Measurements from ENCODE around the gene TOMM40.
A peak's percentile ranks its signal among the peaks of the same experiment; 100 is the strongest.

Gene TOMM40

DNA sequence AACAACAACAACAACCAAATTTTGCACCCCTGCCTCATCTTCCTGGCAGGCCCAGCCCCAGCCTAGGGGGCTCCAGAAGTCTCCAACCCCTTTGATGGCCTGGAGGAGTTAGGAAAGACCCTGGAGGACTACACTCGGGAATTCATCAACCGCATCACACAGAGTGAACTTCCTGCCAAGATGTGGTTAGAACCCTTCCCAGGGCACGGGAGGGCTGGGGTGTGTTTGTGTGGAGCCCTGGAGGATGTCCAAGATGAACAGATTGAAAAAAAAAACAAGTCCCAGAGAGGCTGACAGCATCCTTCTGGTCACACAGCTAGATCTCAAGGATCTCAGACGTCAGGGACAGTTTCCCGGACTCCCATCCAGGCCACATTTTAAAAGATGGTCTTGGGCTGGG is 36.7 kb downstream of the TOMM40 start:
- DNase-seq (ENCODE audit: low read depth in 2 of 2) = no peak

DNA sequence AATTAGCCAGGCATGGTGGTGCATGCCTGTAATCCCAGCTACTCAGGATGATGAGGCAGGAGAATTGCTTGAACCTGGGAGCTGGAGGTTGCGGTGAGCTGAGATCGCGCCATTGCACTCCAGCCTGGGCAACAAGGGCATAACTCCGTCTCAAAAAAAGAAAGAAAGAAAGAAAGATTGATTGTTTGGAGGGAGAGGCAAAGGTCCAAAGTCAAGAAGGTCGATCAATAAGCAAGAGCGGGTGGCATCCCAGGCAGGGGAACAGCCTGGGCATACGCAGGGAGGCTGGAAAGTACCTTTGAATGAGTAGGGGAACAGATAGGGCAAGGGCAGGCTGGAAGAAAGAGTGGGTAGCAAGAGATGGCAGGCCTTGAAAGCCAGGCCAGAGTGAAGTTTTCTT is 39.0 kb downstream of the TOMM40 start:
- no peak for DNase-seq (ENCODE audit: low read depth in 2 of 2)

DNA sequence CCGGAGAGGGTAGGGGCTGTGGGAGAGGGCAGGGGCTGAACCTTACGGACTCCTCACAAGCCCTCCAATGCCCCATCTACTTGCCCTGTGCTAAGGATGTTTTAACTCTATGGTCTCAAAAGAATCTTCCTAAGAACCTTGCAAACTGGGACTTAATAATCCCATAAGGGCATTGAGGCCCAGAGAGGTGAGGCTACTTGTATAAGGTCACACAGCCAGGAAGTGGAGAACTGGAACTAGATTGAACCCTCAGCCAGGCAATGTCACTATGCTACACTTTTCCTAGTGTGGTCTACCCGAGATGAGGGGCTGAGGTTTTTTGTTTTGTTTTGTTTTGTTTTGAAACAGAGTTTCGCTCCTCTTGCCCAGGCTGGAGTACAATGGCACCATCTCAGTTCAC is 40.5 kb downstream of the TOMM40 start:
- no peak for DNase-seq (ENCODE audit: low read depth in 2 of 2)

DNA sequence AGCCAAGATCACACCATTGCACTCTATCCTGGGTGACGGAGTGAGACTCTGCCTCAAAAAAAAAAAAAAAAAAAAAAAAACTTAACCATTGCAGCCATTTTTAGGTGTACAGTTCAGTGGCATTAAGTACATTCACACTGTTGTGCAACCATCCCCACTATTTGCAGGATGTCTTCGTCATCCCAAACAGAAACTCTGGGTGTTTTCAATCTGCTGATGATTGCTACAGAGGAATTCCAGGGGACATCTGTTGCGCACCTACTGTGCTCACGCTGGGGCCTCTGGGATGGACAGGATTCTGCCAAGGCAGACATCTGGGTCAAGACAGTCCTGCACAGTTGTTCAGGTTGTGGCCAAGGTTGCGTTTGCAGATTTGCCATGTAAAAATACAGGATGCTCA is 48.6 kb downstream of the TOMM40 start:
- DNase-seq (ENCODE audit: low read depth in 2 of 2) = no peak

DNA sequence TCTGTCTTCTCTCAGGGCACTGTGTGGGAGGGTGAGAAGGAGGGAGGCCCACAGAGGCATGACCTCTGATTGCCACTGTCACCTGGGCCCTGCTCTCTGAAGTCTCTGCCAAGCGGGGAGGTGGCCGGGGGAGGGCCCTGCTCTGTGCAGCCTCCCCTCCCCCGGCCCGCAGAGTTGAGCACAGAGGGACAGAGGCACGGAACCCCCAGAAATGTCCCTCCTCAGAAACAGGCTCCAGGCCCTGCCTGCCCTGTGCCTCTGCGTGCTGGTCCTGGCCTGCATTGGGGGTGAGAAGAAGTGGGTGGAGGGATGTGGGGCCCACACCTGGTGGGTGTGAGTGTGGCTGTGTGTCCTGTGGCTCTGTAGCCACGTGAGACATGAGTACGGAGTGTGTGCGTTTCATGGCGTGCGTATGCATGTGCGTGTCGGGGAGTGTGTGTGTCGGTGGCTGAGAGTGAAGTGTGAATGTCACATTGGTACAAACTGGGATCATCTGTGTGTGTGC is 51.1 kb downstream of the TOMM40 start, which contains the start of gene APOC4:
APOC4 (plus strand) TSS at position 171 of the 505 bp plus-strand sequence; CDS start at position 212, 41 bp downstream.
- DNase-seq (ENCODE audit: low read depth in 2 of 2) = no peak

DNA sequence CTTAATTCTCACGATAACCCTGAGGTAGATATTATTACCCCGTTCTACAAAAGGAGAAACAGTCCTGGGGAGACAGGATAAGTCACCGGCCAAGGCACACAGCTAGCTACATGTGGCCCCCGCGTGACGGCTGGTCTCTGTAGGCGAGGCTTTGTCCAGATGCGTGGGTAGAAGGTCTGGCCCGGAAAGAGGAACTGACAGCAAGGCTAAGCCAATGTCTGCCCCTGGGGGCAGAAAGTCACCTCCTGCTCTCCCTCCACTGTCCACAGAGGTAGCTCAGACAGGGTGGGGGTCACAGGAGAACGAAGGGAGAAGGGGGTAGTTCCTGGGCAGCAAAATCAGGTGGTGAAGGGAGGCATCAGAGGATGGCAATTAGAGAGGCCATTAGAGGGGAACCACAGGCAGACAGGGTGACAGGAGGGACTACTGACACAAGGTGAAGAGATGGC is 52.8 kb downstream of the TOMM40 start:
- no peak for DNase-seq (ENCODE audit: low read depth in 2 of 2)

DNA sequence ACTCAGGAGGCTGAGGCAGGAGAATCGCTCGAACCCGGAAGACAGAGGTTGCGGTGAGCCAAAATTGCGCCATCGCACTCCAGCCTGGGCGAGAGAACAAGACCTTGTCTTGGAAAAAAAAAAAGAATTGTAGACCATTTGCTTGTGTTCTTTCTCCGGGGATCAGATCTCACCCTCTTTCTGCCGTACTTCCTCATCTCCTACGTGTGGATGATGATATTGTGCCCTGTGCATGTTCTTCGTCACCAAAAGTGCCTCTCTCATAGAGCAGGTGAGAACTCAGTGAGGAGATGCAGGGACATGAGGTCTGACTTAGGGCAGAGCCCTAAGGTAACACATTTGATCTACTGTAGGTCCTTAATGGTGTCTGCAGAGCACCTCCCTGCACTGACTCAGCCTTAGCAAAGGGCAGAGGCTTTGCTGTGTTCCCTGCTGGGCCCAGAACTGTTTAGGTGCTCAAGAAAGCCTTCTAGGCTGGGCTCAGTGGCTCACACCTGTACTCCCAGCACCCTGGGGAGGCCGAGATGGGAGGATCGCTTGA is 56.1 kb downstream of the TOMM40 start:
- no peak for DNase-seq (ENCODE audit: low read depth in 2 of 2)

DNA sequence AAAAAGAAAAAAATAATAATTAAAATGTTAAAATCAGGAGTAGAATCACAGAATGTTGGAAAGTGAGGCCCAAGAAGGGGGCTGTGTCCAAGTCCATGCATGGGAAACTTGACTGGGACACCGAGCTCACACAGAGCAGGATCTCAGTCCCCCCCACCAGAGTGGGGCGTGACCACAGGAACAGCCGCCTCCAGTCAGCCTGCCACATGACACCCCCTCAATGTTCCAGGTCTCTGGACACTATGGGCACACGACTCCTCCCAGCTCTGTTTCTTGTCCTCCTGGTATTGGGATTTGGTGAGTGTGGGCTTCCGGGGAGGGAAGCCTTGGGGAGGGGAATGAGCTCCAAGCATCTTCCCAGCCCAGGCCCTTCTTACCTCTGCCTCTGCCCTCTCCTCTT is 57.2 kb downstream of the TOMM40 start:
- no peak for DNase-seq (ENCODE audit: low read depth in 2 of 2)

DNA sequence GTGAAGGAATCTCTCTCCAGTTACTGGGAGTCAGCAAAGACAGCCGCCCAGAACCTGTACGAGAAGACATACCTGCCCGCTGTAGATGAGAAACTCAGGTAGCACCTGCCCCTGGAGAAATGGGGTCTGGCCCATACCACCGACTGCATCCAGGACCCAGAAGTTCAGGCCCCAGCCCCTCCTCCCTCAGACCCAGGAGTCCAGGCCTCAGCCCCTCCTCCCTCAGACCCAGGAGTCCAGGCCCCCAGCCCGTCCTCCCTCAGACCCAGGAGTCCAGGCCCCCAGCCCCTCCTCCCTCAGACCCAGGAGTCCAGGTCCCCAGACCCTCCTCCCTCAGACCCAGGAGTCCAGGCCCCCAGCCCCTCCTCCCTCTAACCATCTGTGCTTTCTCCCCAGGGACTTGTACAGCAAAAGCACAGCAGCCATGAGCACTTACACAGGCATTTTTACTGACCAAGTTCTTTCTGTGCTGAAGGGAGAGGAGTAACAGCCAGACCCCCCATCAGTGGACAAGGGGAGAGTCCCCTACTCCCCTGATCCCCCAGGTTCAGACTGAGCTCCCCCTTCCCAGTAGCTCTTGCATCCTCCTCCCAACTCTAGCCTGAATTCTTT is 57.8 kb downstream of the TOMM40 start:
- no peak for DNase-seq (ENCODE audit: low read depth in 2 of 2)

DNA sequence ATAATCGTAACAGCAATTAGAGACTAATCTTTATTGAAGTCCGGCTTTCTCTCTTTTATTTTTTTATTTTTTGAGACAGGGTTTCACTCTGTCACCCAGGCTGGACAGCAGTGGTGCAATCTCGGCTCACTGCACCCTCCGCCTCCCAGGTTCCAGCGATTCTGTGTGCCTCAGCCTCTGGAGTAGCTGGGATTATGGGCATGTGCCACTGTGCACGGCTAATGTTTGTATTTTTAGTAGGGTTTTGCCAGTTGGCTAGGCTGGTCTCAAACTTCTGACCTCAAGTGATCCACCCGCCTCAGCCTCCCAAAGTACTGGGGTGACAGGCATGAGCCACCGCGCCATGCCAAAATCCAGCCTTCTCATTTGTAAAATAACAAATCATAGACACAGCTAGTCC is 58.5 kb downstream of the TOMM40 start:
- no peak for DNase-seq (ENCODE audit: low read depth in 2 of 2)

DNA sequence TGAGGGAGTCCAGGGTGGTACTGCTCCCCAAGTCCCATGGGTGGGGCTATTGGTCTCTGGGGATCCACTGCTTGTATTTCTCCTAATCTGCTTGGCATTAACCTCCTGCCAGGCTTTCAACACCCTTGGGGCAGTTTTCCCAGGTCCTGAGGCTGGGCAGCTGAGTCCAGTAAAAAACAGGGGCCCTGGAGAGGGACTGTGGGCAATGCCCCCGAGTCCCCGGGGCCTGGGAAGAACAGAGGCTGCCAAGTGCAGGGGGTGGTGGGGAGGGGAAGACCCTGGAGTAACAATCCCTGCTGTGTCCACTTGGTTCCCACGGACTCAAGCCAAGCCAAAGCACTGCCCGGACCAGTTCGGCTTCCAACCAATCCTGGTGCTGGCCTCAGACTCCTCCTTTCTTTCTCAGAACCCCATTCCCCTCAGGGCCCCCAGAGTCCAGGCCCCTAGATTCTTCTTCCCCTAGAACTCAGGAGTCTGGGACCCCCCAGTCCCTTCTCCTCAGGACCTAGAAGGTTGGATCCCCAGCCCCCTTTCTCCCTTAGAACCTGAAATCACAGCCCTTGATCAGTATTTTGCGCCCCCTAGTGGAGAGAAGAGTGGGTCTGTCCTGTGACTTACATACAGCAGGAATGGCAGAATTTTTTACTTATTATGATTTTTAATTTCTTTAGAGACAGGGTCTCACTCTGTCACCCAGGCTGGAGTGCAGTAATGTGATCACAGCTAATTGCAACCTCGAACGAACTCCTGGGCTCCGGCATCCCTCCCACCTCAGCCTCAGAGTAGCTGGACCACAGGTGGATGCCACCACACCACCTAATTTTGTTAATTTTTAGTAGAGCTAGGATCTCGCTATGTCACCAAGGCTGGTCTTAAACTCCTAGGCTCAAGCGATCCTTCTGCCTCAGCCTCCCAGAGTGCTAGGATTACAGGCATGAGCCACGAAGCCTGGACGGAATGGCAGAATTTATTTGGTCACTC is 60.4 kb downstream of the TOMM40 start:
- peak; percentile 15 to 34 for DNase-seq (ENCODE audit: low read depth in 2 of 2)

Measured in stimulated activated CD8-positive, alpha-beta memory T cell treated with anti-CD3 and anti-CD28 coated beads, Interleukin-2, amount 100 ng/mL, for 1 hour (primary cell).